MG63 (cell line): Measurements from ENCODE around the gene SSU72. TPM values are rescaled to one million over a fixed set of nuclear protein-coding genes. Genes with fewer than 3 reads are reported as not detected.
"Not testable (repeated sequence)": the region's sequence is repeated elsewhere in the genome, so short reads cannot be mapped to it uniquely, and the experiment has no call there.

Source experiments
- DNase-seq: peaks from one replicate; pipeline ENCODE4 v3.0.0-alpha.2; 2020
- H3K27me3 ChIP-seq: fragments of 250-450 bp; sonication (Bioruptor Pico); 2 replicates; pipeline ENCODE4 v1.5.1; 2020; ENCODE audit warnings: mild to moderate bottlenecking, moderate library complexity
- H3K36me3 ChIP-seq: fragments of 250-450 bp; sonication (Bioruptor Pico); 2 replicates; pipeline ENCODE4 v1.5.1; 2020; ENCODE audit warnings: mild to moderate bottlenecking, moderate library complexity
- H3K4me3 ChIP-seq: fragments of 250-450 bp; sonication (Bioruptor Pico); 2 replicates; pipeline ENCODE4 v1.5.1; 2020; ENCODE audit warnings: mild to moderate bottlenecking, moderate library complexity
- H3K9me3 ChIP-seq: fragments of 250-450 bp; sonication (Bioruptor Pico); 2 replicates; pipeline ENCODE4 v1.5.1; 2020; ENCODE audit warnings: mild to moderate bottlenecking, moderate library complexity
- total RNA-seq: library from RNA; depleted of rRNA; stranded (reverse); fragments of >200 nt; shearing (Covaris generic); gene quantifications from 2 replicates; pipeline ENCODE4 v1.2.3, GENCODE V29; 2014; ENCODE audit warnings: low replicate concordance

SSU72 gene
- total RNA-seq, 1 experiment from 2014 or later: 168 TPM

- Histone ChIP-seq H3K9me3 (no peaks in the 10 kb centered on the region), H3K36me3 (peaks cover 41% of the 10 kb centered on the region), H3K4me3 (no peak overlapping the region), H3K27me3 (no peaks in the 10 kb centered on the region)
- no peak for DNase-seq
Measured at GRCh38 chr1:1541956-1542765, 32.5 kb downstream of the SSU72 start.

- H3K9me3 ChIP-seq: no peaks in the 10 kb centered on the region
- H3K27me3 ChIP-seq: no peaks in the 10 kb centered on the region
- no peak for DNase-seq
- no peak overlapping the region for H3K4me3 ChIP-seq
- peaks cover 36% of the 10 kb centered on the region for H3K36me3 ChIP-seq
Measured at GRCh38 chr1:1540818-1541628, 33.6 kb downstream of the SSU72 start.

DNA sequence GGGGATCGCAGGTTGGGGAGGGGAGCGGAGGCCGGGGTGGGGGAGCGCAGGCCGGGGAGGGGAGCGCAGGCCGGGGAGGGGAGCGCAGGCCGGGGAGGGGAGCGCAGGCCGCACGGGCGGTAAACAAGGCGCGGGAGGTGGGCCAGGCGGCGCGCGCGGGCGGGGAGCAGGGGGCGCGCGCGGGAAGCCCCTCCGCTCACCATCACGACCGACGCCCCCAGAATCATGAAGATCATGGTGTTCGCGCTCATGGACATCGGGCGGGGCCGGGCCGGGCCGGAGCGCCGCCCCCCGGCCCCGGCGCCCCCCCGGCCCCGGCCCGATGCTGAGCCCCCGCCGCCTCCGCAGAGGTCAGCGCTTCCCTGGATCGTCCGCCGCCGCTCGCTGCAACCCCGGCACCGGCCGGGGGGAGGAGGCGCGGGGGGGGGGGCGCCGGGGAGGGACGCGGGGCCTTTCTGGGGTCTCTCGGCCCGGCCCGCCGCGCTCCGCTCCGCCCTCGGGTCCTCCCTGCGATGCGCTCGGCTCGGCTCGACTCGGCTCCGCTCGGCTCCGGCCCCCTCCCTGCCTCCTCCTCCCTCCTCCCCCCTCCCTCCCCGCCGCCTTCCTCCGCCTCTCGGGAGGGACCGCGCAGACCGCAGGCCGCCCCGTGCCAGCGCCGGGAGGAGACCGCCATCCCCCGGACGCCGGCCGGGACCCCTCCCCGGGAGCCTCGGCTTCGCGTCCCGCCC is 34.4 kb downstream of the SSU72 start, which contains the start of gene TMEM240:
TSS of gene TMEM240 (minus strand) at position 535 of the 728 bp plus-strand sequence. CDS start at position 257, 278 bp downstream.
- Histone ChIP-seq H3K9me3 (no peaks in the 10 kb centered on the region), H3K36me3 (peaks cover 33% of the 10 kb centered on the region), H3K27me3 (no peaks in the 10 kb centered on the region), H3K4me3 (no peak within 1 kb of the TSS)
- no peak for DNase-seq

DNA sequence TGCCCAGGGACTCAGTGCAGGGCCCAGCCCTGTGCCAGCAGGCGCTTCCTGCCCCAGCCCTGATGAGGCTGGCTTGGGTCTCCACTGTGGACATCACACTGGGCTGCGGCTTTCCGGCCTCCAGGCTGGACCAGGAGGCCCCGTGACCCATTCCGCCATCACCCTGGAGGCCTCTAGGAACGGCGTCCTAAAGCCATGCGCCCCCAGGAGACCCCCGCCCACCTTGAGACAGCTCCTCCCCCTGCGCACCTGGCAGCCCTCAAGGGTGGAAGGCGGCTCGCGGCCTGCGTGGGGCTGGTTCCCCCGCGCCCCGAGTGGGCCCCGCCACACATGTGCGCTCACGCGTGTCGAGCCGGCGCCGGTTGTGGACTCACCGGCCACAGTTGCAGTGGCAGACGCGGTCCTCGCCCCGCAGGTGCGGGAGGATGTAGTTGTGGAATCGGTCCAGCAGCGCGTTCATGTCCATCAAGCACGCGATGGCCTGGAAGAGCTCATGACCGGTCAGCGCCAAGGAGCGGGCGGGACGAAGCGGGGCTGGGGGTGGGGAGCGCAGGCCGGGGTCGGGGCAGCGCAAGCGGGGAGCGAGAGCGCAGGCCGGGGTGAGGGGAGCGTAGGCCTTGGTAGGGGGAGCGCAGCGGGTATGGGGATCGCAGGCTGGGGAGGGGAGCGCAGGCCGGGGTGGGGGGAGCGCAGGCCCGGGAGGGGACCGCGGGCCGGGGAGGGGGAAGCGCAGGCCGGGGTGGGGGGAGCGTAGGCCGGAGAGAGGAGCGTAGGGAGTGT is 35.2 kb downstream of the SSU72 start:
- Histone ChIP-seq H3K9me3 (no peaks in the 10 kb centered on the region), H3K36me3 (peaks cover 31% of the 10 kb centered on the region), H3K27me3 (no peaks in the 10 kb centered on the region), H3K4me3 (no peak overlapping the region)
- no peak for DNase-seq

DNA sequence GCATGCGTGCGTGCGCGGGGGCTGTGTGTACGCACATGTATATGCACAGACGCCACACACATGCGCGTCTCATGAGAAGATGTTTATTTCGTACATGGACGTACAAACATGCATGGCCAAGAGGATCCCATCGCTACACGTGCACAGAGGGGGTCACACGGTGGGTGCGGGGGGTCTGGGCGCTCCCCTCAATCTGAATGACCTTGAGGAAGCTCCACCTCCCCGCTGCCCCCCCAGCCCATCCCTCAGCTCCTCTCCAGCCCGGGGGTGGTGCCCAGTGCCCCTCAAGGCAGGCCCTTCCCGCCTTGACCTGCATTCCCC is 35.7 kb downstream of the SSU72 start:
- no peak for DNase-seq
- Histone ChIP-seq H3K36me3 (peaks cover 25% of the 10 kb centered on the region), H3K4me3 (no peak overlapping the region), H3K27me3 (no peaks in the 10 kb centered on the region), H3K9me3 (no peaks in the 10 kb centered on the region)

- Histone ChIP-seq H3K9me3 (no peaks in the 10 kb centered on the region), H3K36me3 (peaks cover 22% of the 10 kb centered on the region), H3K4me3 (no peak overlapping the region), H3K27me3 (no peaks in the 10 kb centered on the region)
- DNase-seq: no peak
Measured at GRCh38 chr1:1538334-1538733, 36.3 kb downstream of the SSU72 start.

GRCh38 chr1:1537626-1538250 is 36.9 kb downstream of the SSU72 start:
- H3K27me3 ChIP-seq: no peaks in the 10 kb centered on the region
- DNase-seq: no peak

GRCh38 chr1:1536938-1537546 is 37.6 kb downstream of the SSU72 start:
- Histone ChIP-seq H3K4me3 (no peak overlapping the region), H3K9me3 (no peaks in the 10 kb centered on the region), H3K36me3 (peaks cover 19% of the 10 kb centered on the region), H3K27me3 (no peaks in the 10 kb centered on the region)
- no peak for DNase-seq

More at GRCh38 chr1:1537626-1538250, 36.9 kb downstream of the SSU72 start:
- no peak overlapping the region for H3K4me3 ChIP-seq
- H3K36me3 ChIP-seq: peaks cover 18% of the 10 kb centered on the region
- H3K9me3 ChIP-seq: no peaks in the 10 kb centered on the region

- Histone ChIP-seq H3K27me3 (no peaks in the 10 kb centered on the region), H3K9me3 (peaks cover 4% of the 10 kb centered on the region; the same call in 1 of the 2 replicates), H3K36me3 (peaks cover 20% of the 10 kb centered on the region), H3K4me3 (no peak overlapping the region)
- DNase-seq: no peak
Measured at GRCh38 chr1:1536019-1536937, 38.4 kb downstream of the SSU72 start.

GRCh38 chr1:1535201-1536018 is 39.3 kb downstream of the SSU72 start:
- no peak for DNase-seq
- Histone ChIP-seq H3K27me3 (no peaks in the 10 kb centered on the region), H3K9me3 (peaks cover 4% of the 10 kb centered on the region; the same call in 1 of the 2 replicates), H3K4me3 (no peak overlapping the region), H3K36me3 (peaks cover 21% of the 10 kb centered on the region)

DNA sequence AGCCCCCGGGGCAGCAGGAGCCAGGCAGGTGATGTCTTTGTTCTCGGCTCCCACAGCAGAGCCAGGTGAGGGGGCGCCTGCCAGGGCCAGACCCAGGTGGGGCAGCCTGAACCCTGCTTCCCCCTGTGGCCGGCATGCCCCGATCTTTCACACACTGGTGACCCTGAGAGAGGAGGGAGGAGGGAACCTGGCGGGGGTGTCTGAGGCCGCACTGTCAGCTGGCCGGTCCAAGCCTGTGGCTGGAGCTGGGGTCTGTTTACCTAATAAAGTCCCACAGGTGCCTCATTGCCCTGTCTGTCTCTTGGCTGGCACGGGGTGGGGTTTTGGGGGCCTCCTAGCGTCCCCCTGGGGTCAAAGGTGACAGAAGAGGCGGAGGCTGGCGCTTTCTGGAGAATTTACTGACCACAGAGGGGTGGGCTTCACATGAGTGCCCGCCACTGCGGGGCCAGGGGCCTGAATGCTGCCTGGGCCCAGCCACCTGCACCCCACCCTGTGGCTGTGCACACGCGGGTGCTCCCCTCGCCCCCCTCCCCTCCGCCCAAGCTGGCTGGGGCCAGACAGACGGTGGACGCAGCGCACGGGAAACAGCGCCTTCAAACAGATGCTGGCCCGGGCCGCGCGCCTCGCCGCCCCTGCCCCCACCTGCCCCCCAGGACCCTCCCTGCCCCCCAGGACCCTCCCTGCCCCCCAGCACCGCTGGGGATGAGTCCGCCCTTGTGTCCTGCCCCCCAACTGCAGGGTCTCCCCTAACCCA is 40.1 kb downstream of the SSU72 start:
- H3K9me3 ChIP-seq: peaks cover 4% of the 10 kb centered on the region; the same call in 1 of the 2 replicates
- DNase-seq: no peak

GRCh38 chr1:1533894-1534291 is 40.8 kb downstream of the SSU72 start:
- not testable (repeated sequence) for H3K4me3 ChIP-seq, DNase-seq, H3K27me3 ChIP-seq, H3K9me3 ChIP-seq
- peaks cover 34% of the 10 kb centered on the region for H3K36me3 ChIP-seq

More for the DNA sequence above, 40.1 kb downstream of the SSU72 start:
- H3K4me3 ChIP-seq: no peak overlapping the region
- H3K27me3 ChIP-seq: no peaks in the 10 kb centered on the region
- H3K36me3 ChIP-seq: peaks cover 30% of the 10 kb centered on the region

- not testable (repeated sequence) for H3K9me3 ChIP-seq, H3K27me3 ChIP-seq, H3K4me3 ChIP-seq, DNase-seq
- H3K36me3 ChIP-seq: peaks cover 40% of the 10 kb centered on the region
Measured at GRCh38 chr1:1533176-1533893, 41.3 kb downstream of the SSU72 start.
